PFSK-1 (cell line): ENCODE measurements around the gene BPI.

Experiments
- FOXP2 ChIP-seq: optimal IDR thresholded peaks from 2 replicates; pipeline ENCODE3; 2011; ENCODE audit warnings: borderline replicate concordance, control low read depth, inconsistent platforms; ENCODE audit not compliant: insufficient read depth; ENCODE audit errors: extremely low read length, extremely low read depth
- POLR2AphosphoS5 ChIP-seq: IDR thresholded peaks from 2 replicates; pipeline ENCODE4 v1.6.1; 2012; ENCODE audit warnings: low read depth, mild to moderate bottlenecking, control low read depth, low read length, moderate library complexity
- REST ChIP-seq, 2 experiments: IDR thresholded peaks; 2 replicates each; pipeline versions ENCODE4 v1.6.1 to v1.8.0; 2011 to 2012; ENCODE audit warnings: low read depth in 2 of 2, low read length in 2 of 2, control low read depth in 1 of 2, inconsistent platforms in 1 of 2, mild to moderate bottlenecking in 1 of 2, moderate library complexity in 1 of 2; ENCODE audit not compliant: insufficient read depth in 1 of 2
- SIN3A ChIP-seq: IDR thresholded peaks from 2 replicates; pipeline ENCODE4 v1.6.1; 2012; ENCODE audit warnings: mild to moderate bottlenecking, low read length, moderate library complexity, borderline replicate concordance; ENCODE audit not compliant: insufficient read depth
- TAF1 ChIP-seq: IDR thresholded peaks from 2 replicates; pipeline ENCODE4 v1.6.1; 2012; ENCODE audit warnings: low read length, control low read depth, borderline replicate concordance; ENCODE audit not compliant: insufficient read depth

BPI gene

GRCh38 chr20:38357653-38358207 lies 53.8 kb downstream of the BPI start:
- no peak for TF ChIP-seq SIN3A
- no peak for TF ChIP-seq FOXP2
- TF ChIP-seq TAF1 = no peak
- TF ChIP-seq REST (IDR thresholded peaks at IDR 0.05; ENCODE audit: insufficient read depth in 1 of 2, low read depth in 2 of 2, low read length in 2 of 2) = no peak
- no peak for TF ChIP-seq POLR2AphosphoS5

- TF ChIP-seq SIN3A = no peak
- no peak for TF ChIP-seq REST (IDR thresholded peaks at IDR 0.05; ENCODE audit: insufficient read depth in 1 of 2, low read depth in 2 of 2, low read length in 2 of 2)
- no peak for TF ChIP-seq TAF1
- TF ChIP-seq POLR2AphosphoS5 = no peak
- TF ChIP-seq FOXP2 = no peak
Observed at GRCh38 chr20:38358556-38358955, 54.6 kb downstream of the BPI start.

- TF ChIP-seq POLR2AphosphoS5 (no peak), SIN3A (no peak), REST (IDR thresholded peaks at IDR 0.05; ENCODE audit: insufficient read depth in 1 of 2, low read depth in 2 of 2, low read length in 2 of 2) (no peak), FOXP2 (no peak), TAF1 (no peak)
Observed at GRCh38 chr20:38363004-38363747, 59.2 kb downstream of the BPI start.

- TF ChIP-seq TAF1 (no peak), POLR2AphosphoS5 (peak; percentile 39; the same call in 1 of the 2 replicates)
Observed at GRCh38 chr20:38369389-38369788, 65.4 kb downstream of the BPI start.

- TF ChIP-seq FOXP2 (no peak), TAF1 (no peak), SIN3A (no peak), POLR2AphosphoS5 (no peak), REST (IDR thresholded peaks at IDR 0.05; ENCODE audit: insufficient read depth in 1 of 2, low read depth in 2 of 2, low read length in 2 of 2) (no peak)
Observed at GRCh38 chr20:38372806-38373205, 68.8 kb downstream of the BPI start.
